ENCODE data around the gene RGL1. TPM values are rescaled to one million over a fixed set of nuclear protein-coding genes. Genes with fewer than 3 reads are reported as not detected.

The RGL1 gene
- total RNA-seq, 1 experiment from 2014 or later, result 74.0 TPM

GRCh38 chr1:183877053-183877720, 72.3 kb downstream of the RGL1 start:
- DNase-seq (ENCODE audit: low spot score), result peak; percentile 68
- H3K9me3 ChIP-seq (ENCODE audit: low read depth, low read length, poor library complexity, severe bottlenecking), result no peaks in the 10 kb centered on the region
- no peaks in the 10 kb centered on the region for H3K27me3 ChIP-seq (replicated peaks; ENCODE audit: insufficient read depth, low read depth, low read length, poor library complexity)
- ChIA-PET POLR2A (ENCODE audit: low non-redundant PET) (no interaction called here), CTCF (no interaction called here)
- peak overlapping the region; percentile 73 for H3K27ac ChIP-seq (ENCODE audit: low read depth, low read length, poor library complexity, severe bottlenecking)
- H3K36me3 ChIP-seq (ENCODE audit: insufficient read depth, low read length, poor library complexity, severe bottlenecking), result peaks cover 36% of the 10 kb centered on the region
- TF ChIP-seq CTCF (conservative IDR thresholded peaks at IDR 0.05; ENCODE audit: low read depth, low read length) (no peak), EZH2 (IDR thresholded peaks at IDR 0.05; ENCODE audit: borderline replicate concordance, low read depth, low read length, poor library complexity, severe bottlenecking) (no peak)
- no peak overlapping the region for H3K4me3 ChIP-seq (ENCODE audit: low read depth, low read length, poor library complexity, severe bottlenecking)
- intact Hi-C loops (cut with micrococcal nuclease; ENCODE audit: unreplicated experiment), result loop anchor here (5.0 kb wide), 1 partner anchor 35 kb away; no protein-coding TSS in a partner anchor
- BruUV-seq (replicated peaks), result no TSS peak
- H3K4me1 ChIP-seq (ENCODE audit: insufficient read depth, low read length, poor library complexity, severe bottlenecking), result peaks cover 97% of the 10 kb centered on the region

GRCh38 chr1:183879494-183879893, 74.6 kb downstream of the RGL1 start:
- Histone ChIP-seq H3K36me3 (ENCODE audit: insufficient read depth, low read length, poor library complexity, severe bottlenecking) (peaks cover 41% of the 10 kb centered on the region), H3K27ac (ENCODE audit: low read depth, low read length, poor library complexity, severe bottlenecking) (peak overlapping the region; percentile 92), H3K9me3 (ENCODE audit: low read depth, low read length, poor library complexity, severe bottlenecking) (no peaks in the 10 kb centered on the region), H3K27me3 (replicated peaks; ENCODE audit: insufficient read depth, low read depth, low read length, poor library complexity) (no peaks in the 10 kb centered on the region), H3K4me3 (ENCODE audit: low read depth, low read length, poor library complexity, severe bottlenecking) (no peak overlapping the region), H3K4me1 (ENCODE audit: insufficient read depth, low read length, poor library complexity, severe bottlenecking) (peaks cover 95% of the 10 kb centered on the region)
- ChIA-PET POLR2A (ENCODE audit: low non-redundant PET) (no interaction called here), CTCF (no interaction called here)
- peak; percentile 58 for DNase-seq (ENCODE audit: low spot score)
- TF ChIP-seq CTCF (conservative IDR thresholded peaks at IDR 0.05; ENCODE audit: low read depth, low read length) (no peak), EZH2 (IDR thresholded peaks at IDR 0.05; ENCODE audit: borderline replicate concordance, low read depth, low read length, poor library complexity, severe bottlenecking) (no peak)
- BruUV-seq (replicated peaks), result no TSS peak
- intact Hi-C loops (cut with micrococcal nuclease; ENCODE audit: unreplicated experiment), result loop anchor here (5.0 kb wide), 1 partner anchor 37 kb away; no protein-coding TSS in a partner anchor

GRCh38 chr1:183879966-183880365, 75.0 kb downstream of the RGL1 start:
- intact Hi-C loops (cut with micrococcal nuclease; ENCODE audit: unreplicated experiment), result loop anchor here (5.0 kb wide), 1 partner anchor 38 kb away; no protein-coding TSS in a partner anchor

More at GRCh38 chr1:183879966-183880365, 75.0 kb downstream of the RGL1 start:
- ChIA-PET POLR2A (ENCODE audit: low non-redundant PET) (no interaction called here), CTCF (no interaction called here)
- Histone ChIP-seq H3K4me1 (ENCODE audit: insufficient read depth, low read length, poor library complexity, severe bottlenecking) (peaks cover 95% of the 10 kb centered on the region), H3K36me3 (ENCODE audit: insufficient read depth, low read length, poor library complexity, severe bottlenecking) (peaks cover 41% of the 10 kb centered on the region), H3K9me3 (ENCODE audit: low read depth, low read length, poor library complexity, severe bottlenecking) (no peaks in the 10 kb centered on the region), H3K27me3 (replicated peaks; ENCODE audit: insufficient read depth, low read depth, low read length, poor library complexity) (no peaks in the 10 kb centered on the region), H3K4me3 (ENCODE audit: low read depth, low read length, poor library complexity, severe bottlenecking) (no peak overlapping the region), H3K27ac (ENCODE audit: low read depth, low read length, poor library complexity, severe bottlenecking) (peak overlapping the region; percentile 92)
- DNase-seq (ENCODE audit: low spot score), result peak; percentile 54
- TF ChIP-seq EZH2 (IDR thresholded peaks at IDR 0.05; ENCODE audit: borderline replicate concordance, low read depth, low read length, poor library complexity, severe bottlenecking), result no peak
- no peak for TF ChIP-seq CTCF (conservative IDR thresholded peaks at IDR 0.05; ENCODE audit: low read depth, low read length)
- no TSS peak for BruUV-seq (replicated peaks)

Data from A673 (cell line).